ENCODE data around the gene C2CD3.

GRCh38 chr11:74017631-74018030 lies 153.2 kb downstream of the C2CD3 start:
- TF ChIP-seq CTCF (IDR thresholded peaks at IDR 0.05) (no peak), POLR2A (IDR thresholded peaks at IDR 0.05) (no peak)

All from esophagus squamous epithelium (tissue), 4 donors.